Measurements from ENCODE around the gene FBXW9.

The FBXW9 gene

GRCh38 chr19:12696366-12697335 lies at the start of gene FBXW9 (continued):
- TF ChIP-seq, protein P1, sequence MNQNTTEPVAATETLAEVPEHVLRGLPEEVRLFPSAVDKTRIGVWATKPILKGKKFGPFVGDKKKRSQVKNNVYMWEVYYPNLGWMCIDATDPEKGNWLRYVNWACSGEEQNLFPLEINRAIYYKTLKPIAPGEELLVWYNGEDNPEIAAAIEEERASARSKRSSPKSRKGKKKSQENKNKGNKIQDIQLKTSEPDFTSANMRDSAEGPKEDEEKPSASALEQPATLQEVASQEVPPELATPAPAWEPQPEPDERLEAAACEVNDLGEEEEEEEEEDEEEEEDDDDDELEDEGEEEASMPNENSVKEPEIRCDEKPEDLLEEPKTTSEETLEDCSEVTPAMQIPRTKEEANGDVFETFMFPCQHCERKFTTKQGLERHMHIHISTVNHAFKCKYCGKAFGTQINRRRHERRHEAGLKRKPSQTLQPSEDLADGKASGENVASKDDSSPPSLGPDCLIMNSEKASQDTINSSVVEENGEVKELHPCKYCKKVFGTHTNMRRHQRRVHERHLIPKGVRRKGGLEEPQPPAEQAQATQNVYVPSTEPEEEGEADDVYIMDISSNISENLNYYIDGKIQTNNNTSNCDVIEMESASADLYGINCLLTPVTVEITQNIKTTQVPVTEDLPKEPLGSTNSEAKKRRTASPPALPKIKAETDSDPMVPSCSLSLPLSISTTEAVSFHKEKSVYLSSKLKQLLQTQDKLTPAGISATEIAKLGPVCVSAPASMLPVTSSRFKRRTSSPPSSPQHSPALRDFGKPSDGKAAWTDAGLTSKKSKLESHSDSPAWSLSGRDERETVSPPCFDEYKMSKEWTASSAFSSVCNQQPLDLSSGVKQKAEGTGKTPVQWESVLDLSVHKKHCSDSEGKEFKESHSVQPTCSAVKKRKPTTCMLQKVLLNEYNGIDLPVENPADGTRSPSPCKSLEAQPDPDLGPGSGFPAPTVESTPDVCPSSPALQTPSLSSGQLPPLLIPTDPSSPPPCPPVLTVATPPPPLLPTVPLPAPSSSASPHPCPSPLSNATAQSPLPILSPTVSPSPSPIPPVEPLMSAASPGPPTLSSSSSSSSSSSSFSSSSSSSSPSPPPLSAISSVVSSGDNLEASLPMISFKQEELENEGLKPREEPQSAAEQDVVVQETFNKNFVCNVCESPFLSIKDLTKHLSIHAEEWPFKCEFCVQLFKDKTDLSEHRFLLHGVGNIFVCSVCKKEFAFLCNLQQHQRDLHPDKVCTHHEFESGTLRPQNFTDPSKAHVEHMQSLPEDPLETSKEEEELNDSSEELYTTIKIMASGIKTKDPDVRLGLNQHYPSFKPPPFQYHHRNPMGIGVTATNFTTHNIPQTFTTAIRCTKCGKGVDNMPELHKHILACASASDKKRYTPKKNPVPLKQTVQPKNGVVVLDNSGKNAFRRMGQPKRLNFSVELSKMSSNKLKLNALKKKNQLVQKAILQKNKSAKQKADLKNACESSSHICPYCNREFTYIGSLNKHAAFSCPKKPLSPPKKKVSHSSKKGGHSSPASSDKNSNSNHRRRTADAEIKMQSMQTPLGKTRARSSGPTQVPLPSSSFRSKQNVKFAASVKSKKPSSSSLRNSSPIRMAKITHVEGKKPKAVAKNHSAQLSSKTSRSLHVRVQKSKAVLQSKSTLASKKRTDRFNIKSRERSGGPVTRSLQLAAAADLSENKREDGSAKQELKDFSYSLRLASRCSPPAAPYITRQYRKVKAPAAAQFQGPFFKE (tag by site-specific recombination; IDR thresholded peaks at IDR 0.05; ENCODE audit: borderline replicate concordance): no peak
- TF ChIP-seq SP2 (tag by site-specific recombination; IDR thresholded peaks at IDR 0.05) (peak; percentile 84), PRDM10 (tag by site-specific recombination; IDR thresholded peaks at IDR 0.05) (peak; percentile 59), ZNF645 (tag by site-specific recombination; IDR thresholded peaks at IDR 0.05) (no peak), IKZF3 (tag by site-specific recombination; IDR thresholded peaks at IDR 0.05) (no peak)

DNA sequence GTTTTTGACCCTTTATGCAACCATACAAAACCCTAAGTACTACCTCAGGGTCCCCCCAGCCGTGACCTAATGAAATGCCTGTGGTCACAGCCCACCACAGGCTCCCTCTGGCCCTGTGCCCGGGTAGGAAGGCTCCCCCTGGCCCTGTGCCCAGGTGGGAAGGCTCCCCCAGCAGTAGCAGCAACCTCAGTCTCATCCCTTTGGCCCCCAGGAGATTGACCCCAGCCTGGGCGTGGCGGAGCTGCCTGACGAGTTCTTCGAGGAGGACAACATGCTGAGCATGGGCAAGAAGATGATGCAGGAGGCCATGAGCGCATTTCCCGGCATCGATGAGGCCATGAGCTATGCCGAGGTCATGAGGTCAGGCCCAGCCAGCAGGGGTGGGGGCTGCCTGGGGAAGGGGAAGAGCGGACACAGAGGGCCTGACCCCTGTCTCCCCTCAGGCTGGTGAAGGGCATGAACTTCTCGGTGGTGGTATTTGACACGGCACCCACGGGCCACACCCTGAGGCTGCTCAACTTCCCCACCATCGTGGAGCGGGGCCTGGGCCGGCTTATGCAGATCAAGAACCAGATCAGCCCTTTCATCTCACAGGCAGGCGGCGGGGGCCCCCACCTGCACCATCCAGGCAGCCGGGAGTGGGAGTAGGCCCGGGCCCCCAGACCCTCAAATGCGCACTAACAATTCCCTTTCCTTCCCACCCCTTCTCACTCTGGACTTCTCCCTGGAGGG lies 48.9 kb upstream of the FBXW9 start:
- peaks cover 7 to 52% of the 10 kb centered on the region in 2 experiments; a peak in 2 of 3 replicates for H3K36me3 ChIP-seq (ENCODE audit: control insufficient read depth in 2 of 2, insufficient read depth in 1 of 2, low read length in 2 of 2)

More for the DNA sequence above, 48.9 kb upstream of the FBXW9 start:
- POLR2A ChIA-PET: interaction anchor here (0.5 to 1.6 kb wide), 8 partner anchors 11 to 1270 kb away, joined by 3 to 6 read pairs (median 4); partner anchors contain the start of genes JUNB and TRIR
- Histone ChIP-seq H3K4me3 (ENCODE audit: low read depth, low read length) (no peak overlapping the region), H3K9me3 (ENCODE audit: control insufficient read depth, insufficient read depth, low read depth, low read length) (no peaks in the 10 kb centered on the region), H3K4me1 (ENCODE audit: control insufficient read depth, insufficient read depth, low read length) (peaks cover 10% of the 10 kb centered on the region), H3K27ac (ENCODE audit: extremely low read depth, low read depth, low read length) (0 out of 2 replicates have a peak overlapping the region, but pooled peaks have one; percentile 4)
- CTCF ChIA-PET: interaction anchor here (0.6 to 4.8 kb wide), 4 partner anchors 11 to 20 kb away, joined by 3 to 31 read pairs (median 15); partner anchors contain the start of gene TRIR
- no peak for TF ChIP-seq ZNF660 (tag by site-specific recombination; IDR thresholded peaks at IDR 0.05)
- TF ChIP-seq GLIS1 (tag by site-specific recombination; IDR thresholded peaks at IDR 0.05): peak; percentile 84
- no peak for TF ChIP-seq ZNF335 (tag by site-specific recombination; conservative IDR thresholded peaks at IDR 0.05)
- TF ChIP-seq ZIC2 (tag by site-specific recombination; IDR thresholded peaks at IDR 0.05): peak; percentile 86
- TF ChIP-seq, protein P2, sequence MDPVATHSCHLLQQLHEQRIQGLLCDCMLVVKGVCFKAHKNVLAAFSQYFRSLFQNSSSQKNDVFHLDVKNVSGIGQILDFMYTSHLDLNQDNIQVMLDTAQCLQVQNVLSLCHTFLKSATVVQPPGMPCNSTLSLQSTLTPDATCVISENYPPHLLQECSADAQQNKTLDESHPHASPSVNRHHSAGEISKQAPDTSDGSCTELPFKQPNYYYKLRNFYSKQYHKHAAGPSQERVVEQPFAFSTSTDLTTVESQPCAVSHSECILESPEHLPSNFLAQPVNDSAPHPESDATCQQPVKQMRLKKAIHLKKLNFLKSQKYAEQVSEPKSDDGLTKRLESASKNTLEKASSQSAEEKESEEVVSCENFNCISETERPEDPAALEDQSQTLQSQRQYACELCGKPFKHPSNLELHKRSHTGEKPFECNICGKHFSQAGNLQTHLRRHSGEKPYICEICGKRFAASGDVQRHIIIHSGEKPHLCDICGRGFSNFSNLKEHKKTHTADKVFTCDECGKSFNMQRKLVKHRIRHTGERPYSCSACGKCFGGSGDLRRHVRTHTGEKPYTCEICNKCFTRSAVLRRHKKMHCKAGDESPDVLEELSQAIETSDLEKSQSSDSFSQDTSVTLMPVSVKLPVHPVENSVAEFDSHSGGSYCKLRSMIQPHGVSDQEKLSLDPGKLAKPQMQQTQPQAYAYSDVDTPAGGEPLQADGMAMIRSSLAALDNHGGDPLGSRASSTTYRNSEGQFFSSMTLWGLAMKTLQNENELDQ (tag by site-specific recombination; IDR thresholded peaks at IDR 0.05; ENCODE audit: low read depth): no peak
- TF ChIP-seq ZNF350 (tag by site-specific recombination; IDR thresholded peaks at IDR 0.05): no peak
- TF ChIP-seq ZNF747 (tag by site-specific recombination; IDR thresholded peaks at IDR 0.05): no peak
- TF ChIP-seq KLF7 (tag by site-specific recombination; IDR thresholded peaks at IDR 0.05; ENCODE audit: borderline replicate concordance): no peak
